ENCODE results near the gene STAMBPL1. TPM values are rescaled to one million over a fixed set of nuclear protein-coding genes. Genes with fewer than 3 reads are reported as not detected.
A peak's percentile ranks its signal among the peaks of the same experiment; 100 is the strongest.

STAMBPL1 gene
- total and polyA plus RNA-seq, 10 donors: 6.2 to 49.4 (median 25.6) TPM

DNA sequence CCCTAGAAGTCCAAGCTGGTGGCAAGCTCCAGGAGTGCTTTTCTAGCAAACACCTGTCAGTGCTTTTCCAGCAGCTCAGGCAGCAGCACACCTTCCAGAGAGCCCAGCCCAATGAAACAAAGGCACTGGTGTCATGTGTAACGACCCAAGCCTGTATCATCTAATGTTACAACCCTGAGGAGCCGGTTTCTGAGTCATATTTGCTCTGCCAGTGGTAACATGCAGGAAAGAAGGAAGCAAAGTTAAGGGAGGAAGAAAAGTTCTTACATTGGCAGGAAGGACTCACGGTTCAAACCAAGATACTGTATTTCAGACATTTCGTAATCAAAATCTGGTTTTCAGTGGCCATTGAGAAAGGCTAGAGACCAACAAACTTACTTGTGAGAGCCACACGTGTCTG is 28.3 kb upstream of the STAMBPL1 start, which contains the start of gene ANKRD22:
Gene ANKRD22, minus strand, starts transcription at position 139 of the 400 bp plus-strand sequence. CDS start 237 bp downstream, outside the sequence.
- H3K27ac ChIP-seq: peak within 1 kb of the TSS in 7 of 8 donors; percentile 46 to 84 (median 77)
- WGBS, 5 donors: 41 to 65% (median 53%) methylated on average over 5 of the region's 5 CpGs
- DNase-seq: no peak
- H3K4me3 ChIP-seq: peak within 1 kb of the TSS in 5 of 8 donors; percentile 8 to 47 (median 16)
- TF ChIP-seq, protein P1, sequence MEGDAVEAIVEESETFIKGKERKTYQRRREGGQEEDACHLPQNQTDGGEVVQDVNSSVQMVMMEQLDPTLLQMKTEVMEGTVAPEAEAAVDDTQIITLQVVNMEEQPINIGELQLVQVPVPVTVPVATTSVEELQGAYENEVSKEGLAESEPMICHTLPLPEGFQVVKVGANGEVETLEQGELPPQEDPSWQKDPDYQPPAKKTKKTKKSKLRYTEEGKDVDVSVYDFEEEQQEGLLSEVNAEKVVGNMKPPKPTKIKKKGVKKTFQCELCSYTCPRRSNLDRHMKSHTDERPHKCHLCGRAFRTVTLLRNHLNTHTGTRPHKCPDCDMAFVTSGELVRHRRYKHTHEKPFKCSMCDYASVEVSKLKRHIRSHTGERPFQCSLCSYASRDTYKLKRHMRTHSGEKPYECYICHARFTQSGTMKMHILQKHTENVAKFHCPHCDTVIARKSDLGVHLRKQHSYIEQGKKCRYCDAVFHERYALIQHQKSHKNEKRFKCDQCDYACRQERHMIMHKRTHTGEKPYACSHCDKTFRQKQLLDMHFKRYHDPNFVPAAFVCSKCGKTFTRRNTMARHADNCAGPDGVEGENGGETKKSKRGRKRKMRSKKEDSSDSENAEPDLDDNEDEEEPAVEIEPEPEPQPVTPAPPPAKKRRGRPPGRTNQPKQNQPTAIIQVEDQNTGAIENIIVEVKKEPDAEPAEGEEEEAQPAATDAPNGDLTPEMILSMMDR (IDR thresholded peaks at IDR 0.05 in 8 of 11, conservative IDR thresholded peaks at IDR 0.05 in 3 of 11): no peak
- no peak for TF ChIP-seq POLR2A (IDR thresholded peaks at IDR 0.05)
- TF ChIP-seq POLR2AphosphoS5 (IDR thresholded peaks at IDR 0.05): no peak
- no peaks in the 10 kb centered on the region for H3K27me3 ChIP-seq (replicated peaks in 1 of 7)
- intact Hi-C loops (cut with DNase I; ENCODE audit: low total_unique reads): no loop called here
- peaks cover 0 to 64% (median 8%) of the 10 kb centered on the region in 6 donors for H3K4me1 ChIP-seq
- H3K9me3 ChIP-seq: no peaks in the 10 kb centered on the region
- no peaks in the 10 kb centered on the region for H3K36me3 ChIP-seq

- no peak overlapping the region for H3K4me3 ChIP-seq
- H3K9me3 ChIP-seq: no peaks in the 10 kb centered on the region
- intact Hi-C loops (cut with DNase I; ENCODE audit: low total_unique reads): no loop called here
- DNase-seq: no peak
- H3K27me3 ChIP-seq (replicated peaks in 1 of 7): no peaks in the 10 kb centered on the region
- H3K36me3 ChIP-seq: no peaks in the 10 kb centered on the region
- WGBS, 5 donors: 76 to 96% (median 95%) methylated on average over 4 of the region's 4 CpGs
- peak overlapping the region in 6 of 8 donors; percentile 46 to 84 (median 78) for H3K27ac ChIP-seq
- H3K4me1 ChIP-seq: peaks cover 0 to 64% (median 8%) of the 10 kb centered on the region in 6 donors
- TF ChIP-seq POLR2A (IDR thresholded peaks at IDR 0.05) (no peak), POLR2AphosphoS5 (IDR thresholded peaks at IDR 0.05) (no peak)
- TF ChIP-seq, protein P1 (IDR thresholded peaks at IDR 0.05 in 8 of 11, conservative IDR thresholded peaks at IDR 0.05 in 3 of 11): no peak
Observed at GRCh38 chr10:88852327-88852726, 27.7 kb upstream of the STAMBPL1 start.

DNA sequence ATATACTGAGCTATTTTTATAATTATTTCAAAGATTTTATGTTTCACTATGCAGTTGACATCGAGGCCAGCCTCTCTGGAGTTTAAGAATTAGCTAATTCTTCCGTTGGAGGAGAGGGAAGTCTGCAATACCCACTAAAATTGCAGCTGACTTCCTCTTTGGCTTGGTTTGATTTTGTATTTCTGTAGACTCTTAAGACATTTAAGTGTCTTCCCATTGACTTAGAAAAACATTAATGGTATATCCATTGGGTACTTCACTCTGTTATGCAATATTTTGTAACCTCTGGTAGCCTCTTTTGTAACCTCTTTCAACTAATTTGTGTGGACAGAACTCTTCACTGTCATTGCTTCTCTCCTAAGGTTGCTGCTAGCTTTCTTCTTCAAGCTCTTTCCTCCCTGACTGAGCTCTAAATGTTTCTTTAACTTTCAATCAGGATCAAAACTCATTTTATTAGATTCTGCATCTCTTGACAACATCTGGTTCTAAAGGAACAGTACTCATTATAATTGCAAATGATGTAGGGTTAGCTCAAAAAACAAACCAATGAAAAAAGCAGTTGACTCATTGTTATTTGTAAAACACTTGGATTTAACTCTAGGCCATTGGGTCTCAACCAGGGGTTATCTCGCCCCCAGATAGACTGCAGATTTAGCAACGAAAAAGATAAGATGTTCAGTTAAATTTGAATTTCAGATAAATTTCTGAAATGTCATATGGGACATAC is 26.7 kb upstream of the STAMBPL1 start:
- TF ChIP-seq POLR2AphosphoS5 (IDR thresholded peaks at IDR 0.05): no peak
- TF ChIP-seq, protein P1 (IDR thresholded peaks at IDR 0.05 in 8 of 11, conservative IDR thresholded peaks at IDR 0.05 in 3 of 11): no peak
- TF ChIP-seq POLR2A (IDR thresholded peaks at IDR 0.05): no peak
- H3K36me3 ChIP-seq: no peaks in the 10 kb centered on the region
- intact Hi-C loops (cut with DNase I; ENCODE audit: low total_unique reads): no loop called here
- DNase-seq: no peak
- no peaks in the 10 kb centered on the region for H3K27me3 ChIP-seq (replicated peaks in 1 of 7)
- peaks cover 0 to 68% (median 13%) of the 10 kb centered on the region in 6 donors for H3K4me1 ChIP-seq
- H3K9me3 ChIP-seq: no peaks in the 10 kb centered on the region
- peak overlapping the region in 1 of 8 donors; percentile 14 for H3K4me3 ChIP-seq
- 37 to 48% (median 47%) methylated on average over 4 of the region's 4 CpGs for WGBS, 5 donors
- H3K27ac ChIP-seq: peak overlapping the region in 7 of 8 donors; percentile 46 to 84 (median 77)

- Histone ChIP-seq H3K4me1 (peaks cover 0 to 55% (median 11%) of the 10 kb centered on the region in 6 donors), H3K27ac (peak overlapping the region in 3 of 8 donors; percentile 79 to 84 (median 82)), H3K27me3 (replicated peaks in 1 of 7) (no peaks in the 10 kb centered on the region), H3K36me3 (no peaks in the 10 kb centered on the region), H3K9me3 (no peaks in the 10 kb centered on the region), H3K4me3 (no peak overlapping the region)
- intact Hi-C loops (cut with DNase I; ENCODE audit: low total_unique reads): no loop called here
- TF ChIP-seq, protein P1 (IDR thresholded peaks at IDR 0.05 in 8 of 11, conservative IDR thresholded peaks at IDR 0.05 in 3 of 11): no peak
- TF ChIP-seq POLR2A (IDR thresholded peaks at IDR 0.05): no peak
- WGBS, 5 donors: 55 to 65% (median 60%) methylated on average over 3 of the region's 3 CpGs
- no peak for DNase-seq
Observed at GRCh38 chr10:88854684-88855083, 25.4 kb upstream of the STAMBPL1 start.
